Neural progenitor cell (in vitro differentiated cells): Measurements from ENCODE around the gene KCNMA1. TPM values are rescaled to one million over a fixed set of nuclear protein-coding genes. Genes with fewer than 3 reads are reported as not detected.

Experiments used
- DNase-seq: peaks from one replicate; pipeline ENCODE4 v3.0.0-alpha.2; 2016; ENCODE audit warnings: low spot score
- H2AFZ ChIP-seq: fragments of 200-600 bp; sonication (generic); replicated peaks from 2 replicates; pipeline ENCODE4 v1.6.1; 2016; ENCODE audit warnings: antibody characterized with exemption
- H3F3A ChIP-seq: fragments of 200-600 bp; sonication (generic); 2 replicates; pipeline ENCODE4 v1.6.1; 2016; ENCODE audit warnings: antibody characterized with exemption, low read depth
- H3K27ac ChIP-seq: fragments of 200-600 bp; sonication (generic); 2 replicates; pipeline ENCODE4 v1.5.1; 2016; ENCODE audit warnings: mild to moderate bottlenecking
- H3K27me3 ChIP-seq: fragments of 200-600 bp; sonication (generic); 2 replicates; pipeline ENCODE4 v1.6.1; 2016; ENCODE audit warnings: mild to moderate bottlenecking, moderate library complexity
- H3K36me3 ChIP-seq: fragments of 200-600 bp; sonication (generic); 2 replicates; pipeline ENCODE4 v1.5.1; 2016
- H3K4me1 ChIP-seq: fragments of 200-600 bp; sonication (generic); 2 replicates; pipeline ENCODE4 v1.6.1; 2016; ENCODE audit warnings: mixed run types
- H3K4me2 ChIP-seq: fragments of 200-600 bp; sonication (generic); 2 replicates; pipeline ENCODE4 v1.6.1; 2016
- H3K4me3 ChIP-seq: fragments of 200-600 bp; sonication (generic); 2 replicates; pipeline ENCODE4 v1.5.1; 2016
- H3K79me2 ChIP-seq: fragments of 200-600 bp; sonication (generic); 2 replicates; pipeline ENCODE4 v1.6.1; 2016; ENCODE audit warnings: low read depth
- H3K9ac ChIP-seq: fragments of 200-600 bp; sonication (generic); 2 replicates; pipeline ENCODE4 v1.6.1; 2016
- H3K9me3 ChIP-seq: fragments of 200-600 bp; sonication (generic); 2 replicates; pipeline ENCODE4 v1.5.1; 2016; ENCODE audit warnings: low read depth
- H4K20me1 ChIP-seq: fragments of 200-600 bp; sonication (generic); 2 replicates; pipeline ENCODE4 v1.6.1; 2016; ENCODE audit warnings: low read depth
- H3K27ac Mint-ChIP-seq: 3 replicates; pipeline ENCODE4 v1.8.0; 2021; ENCODE audit warnings: mixed read lengths
- H3K27me3 Mint-ChIP-seq: 2 replicates; pipeline ENCODE4 v1.8.0; 2022; ENCODE audit warnings: low read depth, mild to moderate bottlenecking, inconsistent platforms, moderate library complexity, mixed read lengths; ENCODE audit not compliant: insufficient read depth
- H3K36me3 Mint-ChIP-seq: 3 replicates; pipeline ENCODE4 v1.8.0; 2021; ENCODE audit warnings: mixed read lengths
- H3K4me1 Mint-ChIP-seq: 3 replicates; pipeline ENCODE4 v1.8.0; 2021; ENCODE audit warnings: mixed read lengths
- H3K4me3 Mint-ChIP-seq: 3 replicates; pipeline ENCODE4 v1.8.0; 2021; ENCODE audit warnings: mild to moderate bottlenecking, moderate library complexity, mixed read lengths
- H3K9me3 Mint-ChIP-seq: 3 replicates; pipeline ENCODE4 v1.8.0; 2020; ENCODE audit warnings: mixed read lengths
- CTCF ChIP-seq: fragments of 200-600 bp; sonication (generic); IDR thresholded peaks from 2 replicates; pipeline ENCODE4 v1.5.1; 2017; ENCODE audit warnings: antibody characterized with exemption, mild to moderate bottlenecking
- EZH2 ChIP-seq: fragments of 200-600 bp; sonication (generic); IDR thresholded peaks from 2 replicates; pipeline ENCODE4 v1.6.1; 2017; ENCODE audit warnings: antibody characterized with exemption, mild to moderate bottlenecking, moderate library complexity
- EZH2phosphoT487 ChIP-seq: fragments of 200-600 bp; sonication (generic); IDR thresholded peaks from 2 replicates; pipeline ENCODE4 v1.6.1; 2017; ENCODE audit warnings: antibody characterized with exemption
- total RNA-seq: library from RNA; depleted of rRNA; stranded (reverse); fragments of >200 nt; gene quantifications from 2 replicates; pipeline ENCODE4 v1.2.3, GENCODE V29; 2015; ENCODE audit warnings: low replicate concordance

KCNMA1 gene
- total RNA-seq, 1 donor from 2014 or later = 2.4 TPM

GRCh38 chr10:77490534-77491314, 146.9 kb downstream of the KCNMA1 start:
- TF ChIP-seq EZH2phosphoT487 = no peak
- no peak for TF ChIP-seq EZH2
- no peak for TF ChIP-seq CTCF
- no peaks in the 10 kb centered on the region for H3F3A ChIP-seq
- no peaks in the 10 kb centered on the region for H3K4me1 ChIP-seq
- H3K27ac ChIP-seq = no peak overlapping the region
- no peaks in the 10 kb centered on the region for H3K79me2 ChIP-seq
- Mint-ChIP-seq H3K27me3 (peaks cover 8% of the 10 kb centered on the region), H3K4me1 (peaks cover 5% of the 10 kb centered on the region), H3K4me3 (no peak overlapping the region), H3K27ac (no peak overlapping the region), H3K9me3 (no peaks in the 10 kb centered on the region), H3K36me3 (no peaks in the 10 kb centered on the region)
- H3K4me2 ChIP-seq = no peak overlapping the region
- DNase-seq = no peak
- H3K9me3 ChIP-seq = no peaks in the 10 kb centered on the region
- no peaks in the 10 kb centered on the region for H3K36me3 ChIP-seq
- H2AFZ ChIP-seq = no peak overlapping the region
- no peaks in the 10 kb centered on the region for H4K20me1 ChIP-seq
- H3K4me3 ChIP-seq = no peak overlapping the region
- no peaks in the 10 kb centered on the region for H3K27me3 ChIP-seq
- H3K9ac ChIP-seq = no peak overlapping the region

DNA sequence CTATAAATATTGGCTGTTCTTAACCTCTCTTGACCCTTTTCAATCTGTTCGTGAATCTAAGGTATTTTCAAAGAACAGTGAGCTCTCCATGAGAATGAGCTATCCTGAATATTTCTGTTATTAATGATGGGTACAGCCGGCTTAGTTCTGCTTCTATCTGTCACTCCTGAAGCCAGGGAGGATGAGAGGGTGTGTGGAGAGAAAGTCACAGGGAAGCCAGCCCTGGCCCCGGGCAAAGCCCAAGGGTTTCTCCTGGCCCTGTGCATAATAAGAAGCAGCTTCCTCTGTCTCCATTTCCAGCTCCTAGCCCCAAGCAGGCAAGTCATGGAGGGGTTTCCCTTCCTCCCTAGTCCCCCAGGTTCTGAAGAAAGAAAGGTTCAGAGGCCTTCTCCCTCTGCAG, 151.1 kb downstream of the KCNMA1 start:
- H4K20me1 ChIP-seq = no peaks in the 10 kb centered on the region
- no peaks in the 10 kb centered on the region for H3K36me3 ChIP-seq
- H3K4me3 Mint-ChIP-seq = no peak overlapping the region
- no peak overlapping the region for H3K4me3 ChIP-seq
- TF ChIP-seq EZH2phosphoT487 (no peak), CTCF (no peak), EZH2 (no peak)
- peaks cover 19% of the 10 kb centered on the region for H3K4me1 ChIP-seq
- no peaks in the 10 kb centered on the region for H3F3A ChIP-seq
- no peak overlapping the region for H3K4me2 ChIP-seq
- no peak overlapping the region for H3K27ac ChIP-seq
- no peak overlapping the region for H3K9ac ChIP-seq
- no peaks in the 10 kb centered on the region for H3K36me3 Mint-ChIP-seq
- no peaks in the 10 kb centered on the region for H3K9me3 ChIP-seq
- H3K27me3 Mint-ChIP-seq = peaks cover 6% of the 10 kb centered on the region
- peaks cover 24% of the 10 kb centered on the region for H3K4me1 Mint-ChIP-seq
- no peaks in the 10 kb centered on the region for H3K27me3 ChIP-seq
- H3K9me3 Mint-ChIP-seq = no peaks in the 10 kb centered on the region
- no peak overlapping the region for H3K27ac Mint-ChIP-seq
- DNase-seq = no peak
- no peaks in the 10 kb centered on the region for H3K79me2 ChIP-seq
- H2AFZ ChIP-seq = no peak overlapping the region

GRCh38 chr10:77485847-77486246, 151.8 kb downstream of the KCNMA1 start:
- Histone ChIP-seq H3K27me3 (no peaks in the 10 kb centered on the region), H3F3A (no peaks in the 10 kb centered on the region), H3K4me2 (no peak overlapping the region), H3K9me3 (no peaks in the 10 kb centered on the region), H2AFZ (no peak overlapping the region), H3K9ac (no peak overlapping the region), H4K20me1 (no peaks in the 10 kb centered on the region), H3K27ac (no peak overlapping the region), H3K4me3 (no peak overlapping the region), H3K36me3 (no peaks in the 10 kb centered on the region), H3K4me1 (peaks cover 19% of the 10 kb centered on the region), H3K79me2 (no peaks in the 10 kb centered on the region)
- Mint-ChIP-seq H3K27me3 (peaks cover 6% of the 10 kb centered on the region), H3K9me3 (no peaks in the 10 kb centered on the region), H3K4me1 (peaks cover 24% of the 10 kb centered on the region), H3K4me3 (no peak overlapping the region), H3K27ac (no peak overlapping the region), H3K36me3 (no peaks in the 10 kb centered on the region)
- no peak for DNase-seq
- no peak for TF ChIP-seq EZH2phosphoT487
- no peak for TF ChIP-seq CTCF
- no peak for TF ChIP-seq EZH2
